ENCODE data around the gene RASSF10.

GRCh38 chr11:13009921-13010748, 1.0 kb downstream of the RASSF10 start:
- TF ChIP-seq, protein P1, sequence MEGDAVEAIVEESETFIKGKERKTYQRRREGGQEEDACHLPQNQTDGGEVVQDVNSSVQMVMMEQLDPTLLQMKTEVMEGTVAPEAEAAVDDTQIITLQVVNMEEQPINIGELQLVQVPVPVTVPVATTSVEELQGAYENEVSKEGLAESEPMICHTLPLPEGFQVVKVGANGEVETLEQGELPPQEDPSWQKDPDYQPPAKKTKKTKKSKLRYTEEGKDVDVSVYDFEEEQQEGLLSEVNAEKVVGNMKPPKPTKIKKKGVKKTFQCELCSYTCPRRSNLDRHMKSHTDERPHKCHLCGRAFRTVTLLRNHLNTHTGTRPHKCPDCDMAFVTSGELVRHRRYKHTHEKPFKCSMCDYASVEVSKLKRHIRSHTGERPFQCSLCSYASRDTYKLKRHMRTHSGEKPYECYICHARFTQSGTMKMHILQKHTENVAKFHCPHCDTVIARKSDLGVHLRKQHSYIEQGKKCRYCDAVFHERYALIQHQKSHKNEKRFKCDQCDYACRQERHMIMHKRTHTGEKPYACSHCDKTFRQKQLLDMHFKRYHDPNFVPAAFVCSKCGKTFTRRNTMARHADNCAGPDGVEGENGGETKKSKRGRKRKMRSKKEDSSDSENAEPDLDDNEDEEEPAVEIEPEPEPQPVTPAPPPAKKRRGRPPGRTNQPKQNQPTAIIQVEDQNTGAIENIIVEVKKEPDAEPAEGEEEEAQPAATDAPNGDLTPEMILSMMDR (optimal IDR thresholded peaks at IDR 0.05 in 1 of 3, IDR thresholded peaks at IDR 0.05 in 1 of 3, conservative IDR thresholded peaks at IDR 0.05 in 1 of 3; ENCODE audit: extremely low read depth in 1 of 3, insufficient read depth in 2 of 3, low read length in 3 of 3): peak; percentile 3 to 48 (median 4)
- peak; percentile 42 for TF ChIP-seq EZH2 (IDR thresholded peaks at IDR 0.05; ENCODE audit: low read length)

Data from keratinocyte (primary cell).